B cell (primary cell): ENCODE data around the gene APOL5. TPM values are rescaled to one million over a fixed set of nuclear protein-coding genes. Genes with fewer than 3 reads are reported as not detected.

Experiments used
- ATAC-seq: fragments of 200-7000 bp; cut with Tn5 transposase; one replicate; pipeline ENCODE4 v1.10.0; 2021; ENCODE audit warnings: low read depth, mild to moderate bottlenecking, moderate number of reproducible peaks, moderate library complexity
- CTCF ChIA-PET: fragments of 350-600 bp; sonication (Branson Sonifier 250); formaldehyde crosslinking; loops from one replicate; lab custom pipeline; 2021; ENCODE audit warnings: antibody characterized with exemption, inconsistent platforms; lab: Charles Lee
- POLR2A ChIA-PET: fragments of 350-600 bp; sonication (Branson Sonifier 250); formaldehyde crosslinking; loops from one replicate; lab custom pipeline; 2021; ENCODE audit warnings: antibody characterized with exemption; lab: Charles Lee
- DNase-seq: peaks from one replicate; pipeline ENCODE4 v3.0.0; 2013
- H2AFZ ChIP-seq: 2 replicates; pipeline ENCODE4 v1.6.1; 2012; ENCODE audit warnings: mild to moderate bottlenecking, low read depth, low read length; ENCODE audit not compliant: insufficient read depth, poor library complexity, severe bottlenecking
- H3K27ac ChIP-seq, 2 donors: 1 replicate in 1 of 2; 2 replicates in 1 of 2; pipeline ENCODE4 v1.5.1; 2012 to 2013; ENCODE audit warnings: low read length in 2 of 2, mild to moderate bottlenecking in 2 of 2, moderate library complexity in 1 of 2
- H3K27me3 ChIP-seq, 4 experiments: fragments of 200-600 bp in 1 of 4; sonication (generic) in 1 of 4; replicated peaks in 1 of 4; 1 replicate in 2 of 4; 2 replicates in 2 of 4; pipeline versions ENCODE4 v1.6.1 to v1.7.0; 2013 to 2016; ENCODE audit warnings: low read length in 3 of 4, mild to moderate bottlenecking in 2 of 4, mixed read lengths in 1 of 4, moderate library complexity in 1 of 4; ENCODE audit not compliant: insufficient read depth in 4 of 4, control insufficient read depth in 3 of 4; ENCODE audit errors: control extremely low read depth in 1 of 4
- H3K36me3 ChIP-seq, 2 experiments: replicated peaks in 1 of 2; 1 replicate in 1 of 2; 2 replicates in 1 of 2; pipeline versions ENCODE4 v1.6.1 to v1.7.1; 2013; ENCODE audit warnings: low read length in 1 of 2; ENCODE audit not compliant: insufficient read depth in 2 of 2, control insufficient read depth in 1 of 2; ENCODE audit errors: control extremely low read depth in 1 of 2, extremely low read depth in 1 of 2
- H3K4me1 ChIP-seq, 2 donors: fragments of 200-600 bp in 1 of 2; sonication (generic) in 1 of 2; 1 replicate in 1 of 2; 2 replicates in 1 of 2; pipeline versions ENCODE4 v1.5.1 to v1.6.1; 2013 to 2017; ENCODE audit warnings: low read length in 2 of 2; ENCODE audit not compliant: control insufficient read depth in 2 of 2, insufficient read depth in 2 of 2
- H3K4me2 ChIP-seq: replicated peaks from 2 replicates; pipeline ENCODE3; 2012; ENCODE audit warnings: mild to moderate bottlenecking, low read depth, low read length; ENCODE audit not compliant: poor library complexity, severe bottlenecking
- H3K4me3 ChIP-seq, 5 experiments: fragments of 200-600 bp in 1 of 5; sonication (generic) in 1 of 5; 1 replicate in 3 of 5; 2 replicates in 2 of 5; pipeline versions ENCODE4 v1.5.1 to v1.7.0; 2011 to 2016; ENCODE audit warnings: low read length in 4 of 5, mild to moderate bottlenecking in 4 of 5, low read depth in 2 of 5, control low read depth in 1 of 5, moderate library complexity in 1 of 5; ENCODE audit not compliant: insufficient read depth in 1 of 5; ENCODE audit errors: control extremely low read depth in 1 of 5, extremely low read depth in 1 of 5
- H3K79me2 ChIP-seq: fragments of 200-600 bp; sonication (generic); one replicate; pipeline ENCODE4 v1.6.0; 2016; ENCODE audit warnings: low read length; ENCODE audit not compliant: control insufficient read depth, insufficient read depth
- H3K9ac ChIP-seq: fragments of 200-600 bp; sonication (generic); 2 replicates; pipeline ENCODE4 v1.6.1; 2017; ENCODE audit warnings: mild to moderate bottlenecking, low read length, moderate library complexity
- H3K9me3 ChIP-seq, 3 donors: one replicate each; pipeline versions ENCODE4 v1.6.1 to v1.7.1; 2013; ENCODE audit warnings: low read length in 2 of 3; ENCODE audit not compliant: control insufficient read depth in 2 of 3, insufficient read depth in 1 of 3; ENCODE audit errors: control extremely low read depth in 1 of 3
- H4K20me1 ChIP-seq: 2 replicates; pipeline ENCODE4 v1.6.0; 2012; ENCODE audit warnings: mild to moderate bottlenecking, low read length; ENCODE audit not compliant: insufficient read depth, control insufficient read depth, poor library complexity, severe bottlenecking
- H3K27ac Mint-ChIP-seq: one replicate; pipeline ENCODE4 v1.8.0; 2021; ENCODE audit warnings: mixed read lengths
- H3K27me3 Mint-ChIP-seq: one replicate; pipeline ENCODE4 v1.8.0; 2021; ENCODE audit warnings: mixed read lengths
- H3K4me1 Mint-ChIP-seq: one replicate; pipeline ENCODE4 v1.8.0; 2021; ENCODE audit warnings: mixed read lengths
- H3K4me3 Mint-ChIP-seq: one replicate; pipeline ENCODE4 v1.8.0; 2021; ENCODE audit warnings: mixed read lengths
- H3K9me3 Mint-ChIP-seq: one replicate; pipeline ENCODE4 v1.8.0; 2022; ENCODE audit warnings: mixed read lengths; ENCODE audit not compliant: insufficient read depth
- EZH2 ChIP-seq: IDR thresholded peaks from 2 replicates; pipeline ENCODE4 v1.6.1; 2012; ENCODE audit warnings: borderline replicate concordance, low read depth, mild to moderate bottlenecking, moderate library complexity, low read length; ENCODE audit not compliant: insufficient read depth, poor library complexity, severe bottlenecking
- WGBS: methylation state at CpG from one replicate; pipeline ENCODE4 v1.1.5; 2013; ENCODE audit warnings: missing lambda C conversion rate; ENCODE audit not compliant: insufficient coverage; 5-methylcytosine and 5-hydroxymethylcytosine counted together
- intact Hi-C: fragments of 100-400 bp; cut with micrococcal nuclease; formaldehyde crosslinking; loops from one replicate; pipeline ENCODE4 v1.10.0; 2022
- polyA plus RNA-seq: library from polyadenylated mRNA; depleted of rRNA; stranded (reverse); fragments of >200 nt; gene quantifications from 2 replicates; pipeline ENCODE4 v1.2.3, GENCODE V29; 2012
- total RNA-seq, 2 donors: library from RNA; stranded (reverse); fragments of 120-200 nt in 1 of 2; gene quantifications; 1 replicate in 1 of 2; 2 replicates in 1 of 2; pipeline versions ENCODE4 v1.2.3 to v1.2.4, GENCODE V29; 2013 to 2022
- TF ChIP-seq, protein P1 (sequence below): fragments of 200-600 bp; IDR thresholded peaks from one replicate; pipeline ENCODE4 v1.8.0; 2022; ENCODE audit warnings: antibody characterized with exemption, mild to moderate bottlenecking

Gene APOL5
- total and polyA plus RNA-seq, 2 donors (not counting 1 experiment from before 2014, with no cell fraction given), result not detected

DNA sequence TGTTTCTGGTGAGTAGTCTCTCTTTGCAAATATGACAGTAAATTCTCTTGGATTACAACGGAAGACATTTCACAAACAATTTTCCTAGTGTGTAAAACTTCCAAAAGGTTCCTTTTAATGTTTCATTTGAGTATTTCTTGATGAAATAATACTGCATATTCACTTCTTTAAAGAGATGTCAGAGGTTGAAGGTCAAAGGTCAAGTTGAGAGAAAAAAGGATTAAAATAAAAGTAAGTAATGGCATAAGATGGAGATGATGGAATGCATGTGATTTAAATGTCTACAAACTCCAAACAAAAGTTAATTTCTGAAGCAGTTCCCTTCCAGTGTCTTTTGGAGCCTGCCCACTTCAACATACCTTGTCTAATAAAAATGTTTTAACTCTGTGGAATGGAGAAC, 40.7 kb downstream of the APOL5 start:
- intact Hi-C loops, result no loop called here
- no peaks in the 10 kb centered on the region for H3K9me3 Mint-ChIP-seq
- no peak overlapping the region for H3K4me3 Mint-ChIP-seq
- no peak for TF ChIP-seq EZH2
- TF ChIP-seq, protein P1, sequence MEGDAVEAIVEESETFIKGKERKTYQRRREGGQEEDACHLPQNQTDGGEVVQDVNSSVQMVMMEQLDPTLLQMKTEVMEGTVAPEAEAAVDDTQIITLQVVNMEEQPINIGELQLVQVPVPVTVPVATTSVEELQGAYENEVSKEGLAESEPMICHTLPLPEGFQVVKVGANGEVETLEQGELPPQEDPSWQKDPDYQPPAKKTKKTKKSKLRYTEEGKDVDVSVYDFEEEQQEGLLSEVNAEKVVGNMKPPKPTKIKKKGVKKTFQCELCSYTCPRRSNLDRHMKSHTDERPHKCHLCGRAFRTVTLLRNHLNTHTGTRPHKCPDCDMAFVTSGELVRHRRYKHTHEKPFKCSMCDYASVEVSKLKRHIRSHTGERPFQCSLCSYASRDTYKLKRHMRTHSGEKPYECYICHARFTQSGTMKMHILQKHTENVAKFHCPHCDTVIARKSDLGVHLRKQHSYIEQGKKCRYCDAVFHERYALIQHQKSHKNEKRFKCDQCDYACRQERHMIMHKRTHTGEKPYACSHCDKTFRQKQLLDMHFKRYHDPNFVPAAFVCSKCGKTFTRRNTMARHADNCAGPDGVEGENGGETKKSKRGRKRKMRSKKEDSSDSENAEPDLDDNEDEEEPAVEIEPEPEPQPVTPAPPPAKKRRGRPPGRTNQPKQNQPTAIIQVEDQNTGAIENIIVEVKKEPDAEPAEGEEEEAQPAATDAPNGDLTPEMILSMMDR, result no peak
- Histone ChIP-seq H2AFZ (no peak overlapping the region), H3K4me3 (no peak overlapping the region), H3K36me3 (no peaks in the 10 kb centered on the region), H3K9me3 (peaks cover 0 to 1% (median 0%) of the 10 kb centered on the region in 3 donors), H3K4me2 (no peak overlapping the region), H3K79me2 (no peaks in the 10 kb centered on the region), H3K27me3 (peaks cover 0 to 54% (median 29%) of the 10 kb centered on the region in 4 experiments), H4K20me1 (no peaks in the 10 kb centered on the region), H3K27ac (no peak overlapping the region), H3K9ac (no peak overlapping the region), H3K4me1 (no peaks in the 10 kb centered on the region)
- ChIA-PET POLR2A (no interaction called here), CTCF (no interaction called here)
- peaks cover 69% of the 10 kb centered on the region for H3K27me3 Mint-ChIP-seq
- WGBS, result no CpG with 5 or more reads among the region's 1 CpG
- no peak overlapping the region for H3K27ac Mint-ChIP-seq
- ATAC-seq, result no peak
- no peaks in the 10 kb centered on the region for H3K4me1 Mint-ChIP-seq
- DNase-seq, result no peak

- Mint-ChIP-seq H3K4me1 (no peaks in the 10 kb centered on the region), H3K4me3 (no peak overlapping the region), H3K27ac (no peak overlapping the region), H3K27me3 (peaks cover 64% of the 10 kb centered on the region), H3K9me3 (no peaks in the 10 kb centered on the region)
- no peak overlapping the region for H2AFZ ChIP-seq
- H3K79me2 ChIP-seq, result no peaks in the 10 kb centered on the region
- DNase-seq, result no peak
- intact Hi-C loops, result no loop called here
- no peak for ATAC-seq
- H3K36me3 ChIP-seq, result no peaks in the 10 kb centered on the region
- TF ChIP-seq, protein P1, result no peak
- H3K27me3 ChIP-seq, result peaks cover 0 to 46% (median 18%) of the 10 kb centered on the region in 4 experiments
- POLR2A ChIA-PET, result no interaction called here
- no peaks in the 10 kb centered on the region for H4K20me1 ChIP-seq
- peaks cover 0 to 1% (median 0%) of the 10 kb centered on the region in 3 donors for H3K9me3 ChIP-seq
- H3K4me3 ChIP-seq, result no peak overlapping the region
- H3K9ac ChIP-seq, result no peak overlapping the region
- no peak overlapping the region for H3K27ac ChIP-seq
- no CpG with 5 or more reads among the region's 1 CpG for WGBS
- H3K4me1 ChIP-seq, result no peaks in the 10 kb centered on the region
- CTCF ChIA-PET, result no interaction called here
- no peak overlapping the region for H3K4me2 ChIP-seq
These were observed 43.4 kb downstream of the APOL5 start for GRCh38 chr22:35761037-35761436.
